GM21390 (cell line): ENCODE measurements around the gene SLC9A6.
"Not testable (repeated sequence)": the region's sequence is repeated elsewhere in the genome, so short reads cannot be mapped to it uniquely, and the experiment has no call there.

Experiments
- ATAC-seq: cut with Tn5 transposase; IDR thresholded peaks from one replicate; pipeline ENCODE4 v1.9.1; 2021; ENCODE audit not compliant: unreplicated experiment

The SLC9A6 gene

DNA sequence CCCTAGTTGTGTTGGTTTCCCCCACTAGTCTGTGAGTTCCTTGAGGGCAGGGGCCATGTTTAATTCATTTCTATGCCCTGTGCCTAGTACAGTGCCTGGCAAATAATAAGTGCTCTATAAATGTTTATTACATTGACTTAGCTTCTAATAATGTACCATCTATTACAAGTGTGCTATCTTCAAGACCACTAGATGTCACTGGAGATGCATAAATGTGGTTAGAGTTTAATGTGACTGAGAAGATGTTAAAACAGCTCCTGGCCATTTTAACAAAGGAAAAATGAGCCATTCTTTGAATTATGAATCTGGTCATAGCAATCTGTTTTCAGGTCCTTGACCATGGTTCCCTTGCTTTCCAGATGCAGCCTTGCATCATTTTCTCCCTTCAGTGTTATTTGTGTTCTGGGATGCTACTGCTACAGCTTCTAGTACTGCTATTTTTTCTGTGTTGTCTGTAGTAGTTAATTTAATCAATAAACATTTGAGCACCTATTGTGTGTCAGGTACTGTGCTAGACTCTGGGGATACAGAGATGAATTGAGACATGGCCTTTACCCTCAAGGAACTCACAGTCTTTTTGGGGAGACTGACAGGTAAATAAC is 43.2 kb downstream of the SLC9A6 start:
- no peak for ATAC-seq

DNA sequence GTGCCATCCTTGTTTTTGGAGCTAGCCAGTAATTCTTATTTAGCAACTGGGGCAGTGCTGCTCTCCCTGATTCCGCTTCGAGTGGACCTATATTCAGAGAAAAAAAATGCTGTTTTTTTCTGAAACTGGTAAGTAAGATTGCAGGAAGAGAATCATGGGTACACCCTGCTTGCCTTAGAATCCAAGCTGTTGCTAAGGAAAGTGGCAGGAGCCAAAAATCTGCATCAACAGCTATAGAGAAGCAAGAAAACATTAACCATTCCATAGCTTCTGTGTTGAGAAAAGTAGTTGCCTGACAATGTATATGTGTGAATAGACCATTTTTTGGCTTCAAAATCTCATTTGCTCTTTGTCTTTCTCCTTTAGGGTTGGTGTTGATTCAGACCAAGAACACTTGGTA is 44.5 kb downstream of the SLC9A6 start:
- ATAC-seq = no peak

DNA sequence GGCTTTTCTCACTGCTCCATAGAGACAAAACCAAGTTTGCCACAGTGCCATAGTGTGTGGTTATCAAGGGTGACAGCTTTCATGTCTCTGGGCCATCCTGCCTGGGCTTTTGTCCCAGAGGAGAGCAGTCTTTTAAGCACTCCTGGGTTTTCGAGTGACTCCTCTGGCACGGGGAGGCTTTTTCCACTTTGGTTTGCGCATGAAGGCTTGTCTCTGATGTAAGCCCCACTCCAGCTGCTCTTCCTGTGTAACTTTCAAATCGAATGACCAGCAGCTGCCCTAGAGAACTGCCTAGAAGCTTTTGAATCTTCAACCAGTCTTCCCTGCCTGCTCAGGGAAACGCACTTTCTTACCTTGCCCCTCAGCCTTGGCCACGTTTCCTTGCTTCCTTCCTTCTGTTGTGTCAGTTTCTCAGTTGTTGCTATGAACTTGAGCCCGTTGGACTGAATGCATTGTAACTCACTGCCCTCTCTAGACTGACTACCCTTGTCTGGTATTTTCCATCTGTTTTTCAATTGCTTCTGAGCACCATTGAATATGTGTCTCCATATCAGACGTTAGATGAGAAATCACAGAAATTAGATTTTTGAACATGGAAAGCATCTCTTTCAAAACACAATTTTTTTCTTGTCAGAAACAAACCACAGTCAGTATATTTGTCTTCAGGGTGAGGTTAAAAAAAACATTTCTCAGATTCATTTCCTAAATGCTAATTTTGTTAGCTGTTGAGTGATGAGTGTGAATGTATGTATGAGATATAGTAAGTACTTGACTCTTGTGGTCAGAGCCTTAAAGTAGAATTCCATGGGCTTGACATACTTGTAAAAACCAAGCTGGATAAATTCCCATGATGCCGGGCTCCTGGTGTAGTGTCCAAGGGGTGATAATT is 45.3 kb downstream of the SLC9A6 start:
- ATAC-seq = no peak

DNA sequence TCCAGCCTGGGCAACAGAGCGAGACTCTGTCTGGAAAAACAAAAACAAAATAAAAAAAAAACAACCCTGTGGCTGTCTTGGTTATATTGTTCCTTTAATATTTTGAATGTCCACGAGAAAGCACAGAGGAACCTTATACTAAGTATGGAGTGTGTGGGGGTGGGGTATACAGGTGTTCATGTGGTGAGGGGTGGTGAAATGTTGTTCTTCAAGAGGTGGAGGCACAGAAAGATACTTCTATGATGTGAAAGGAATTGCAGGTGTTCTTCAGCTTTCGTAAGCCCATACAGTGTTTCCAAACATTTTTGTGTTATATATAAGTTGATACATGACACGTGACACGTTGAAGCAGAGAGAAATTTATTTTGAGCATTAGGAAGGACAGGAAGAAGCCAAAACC is 46.4 kb downstream of the SLC9A6 start:
- no peak for ATAC-seq

DNA sequence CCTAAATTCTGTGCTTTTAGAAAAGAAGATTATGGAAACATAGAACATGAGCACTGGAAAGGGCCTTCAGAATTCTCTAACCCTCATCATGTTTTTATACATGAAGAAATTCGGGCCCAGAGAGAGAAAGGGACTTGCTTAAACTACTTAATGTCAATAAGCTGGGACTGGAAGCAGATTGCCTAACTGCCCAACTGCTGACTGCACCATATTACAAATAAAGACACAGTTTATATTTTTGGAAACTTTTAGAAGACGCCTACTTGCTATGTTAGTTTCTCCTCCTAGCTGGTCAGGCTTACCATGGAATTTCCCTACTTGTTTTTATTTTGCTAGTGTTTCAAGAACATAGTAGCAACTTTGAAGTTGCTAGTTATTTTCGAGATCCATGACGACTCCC is 47.1 kb downstream of the SLC9A6 start:
- no peak for ATAC-seq

DNA sequence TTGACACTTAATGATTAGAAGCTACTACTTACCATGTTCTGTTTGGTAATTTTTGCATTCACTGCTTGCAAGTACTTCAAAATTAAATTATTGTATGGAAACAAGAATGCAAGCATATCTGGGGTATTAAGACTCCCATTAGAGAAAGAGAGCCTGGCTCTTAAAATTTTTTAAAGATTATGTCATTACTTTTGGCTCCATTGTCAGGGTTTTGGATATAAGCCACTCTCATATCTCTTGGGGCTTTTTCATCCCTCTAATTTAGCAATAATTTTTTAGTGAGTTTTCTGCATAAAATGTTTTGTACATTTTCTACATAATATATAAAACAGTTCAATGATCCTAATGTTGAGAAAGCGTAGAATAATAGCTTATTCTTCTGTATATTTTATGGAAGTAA is 49.4 kb downstream of the SLC9A6 start:
- ATAC-seq = no peak

DNA sequence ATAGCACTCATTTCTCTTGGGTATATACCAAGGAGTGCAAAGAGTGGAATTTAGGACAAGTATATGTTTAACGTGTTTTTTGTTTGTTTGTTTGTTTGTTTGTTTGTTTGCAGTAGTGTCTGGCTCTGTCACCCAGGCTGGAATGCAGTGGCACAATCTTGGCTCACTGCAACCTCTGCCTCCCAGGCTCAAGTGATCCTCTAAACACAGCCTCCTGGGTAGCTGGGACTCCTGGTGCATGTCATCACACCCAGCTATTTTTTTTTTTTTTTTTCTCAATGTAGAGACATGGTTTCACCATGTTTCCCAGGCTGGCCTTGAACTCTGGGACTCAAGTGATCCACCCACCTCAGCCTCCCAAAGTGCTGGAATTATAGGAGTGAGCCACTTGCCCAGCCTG is 50.4 kb downstream of the SLC9A6 start:
- no peak for ATAC-seq

DNA sequence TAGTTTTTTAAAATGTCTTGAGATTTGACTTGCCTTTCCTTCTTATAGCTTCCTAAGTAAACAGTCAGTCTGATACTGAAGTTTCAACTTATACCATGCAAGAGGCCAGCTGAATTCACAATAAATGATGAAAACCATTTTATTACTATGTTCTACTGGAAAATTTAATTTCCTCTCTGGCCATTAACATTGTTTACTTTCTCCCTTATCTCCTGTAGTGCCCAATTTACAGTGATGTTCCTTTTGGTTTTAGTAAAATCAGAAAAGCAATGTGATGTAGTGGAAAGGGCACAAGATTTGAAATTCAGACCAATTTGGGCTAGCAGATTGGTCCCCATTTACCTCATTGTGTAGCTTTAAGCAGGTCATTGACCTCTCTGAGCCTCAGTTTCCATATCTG is 54.2 kb downstream of the SLC9A6 start:
- no peak for ATAC-seq

DNA sequence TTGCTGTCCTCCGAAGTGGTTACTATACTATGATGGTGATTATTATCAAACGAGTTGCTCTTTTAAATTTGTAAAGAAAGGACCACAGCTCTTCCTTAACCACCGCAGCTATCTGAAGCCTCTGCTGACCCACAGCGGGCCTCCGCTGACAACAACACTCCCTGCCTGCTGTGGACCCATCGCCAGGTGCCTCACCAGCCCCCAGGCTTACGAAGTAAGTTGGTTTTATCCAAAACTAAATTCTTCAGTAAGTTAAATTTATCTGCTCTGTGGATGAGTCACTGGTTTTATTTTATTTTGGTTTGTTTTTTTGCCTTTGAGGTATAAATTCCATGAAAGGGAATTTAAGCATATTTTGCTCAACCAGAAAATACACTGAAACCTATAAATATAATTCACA is 54.7 kb downstream of the SLC9A6 start:
- no peak for ATAC-seq

DNA sequence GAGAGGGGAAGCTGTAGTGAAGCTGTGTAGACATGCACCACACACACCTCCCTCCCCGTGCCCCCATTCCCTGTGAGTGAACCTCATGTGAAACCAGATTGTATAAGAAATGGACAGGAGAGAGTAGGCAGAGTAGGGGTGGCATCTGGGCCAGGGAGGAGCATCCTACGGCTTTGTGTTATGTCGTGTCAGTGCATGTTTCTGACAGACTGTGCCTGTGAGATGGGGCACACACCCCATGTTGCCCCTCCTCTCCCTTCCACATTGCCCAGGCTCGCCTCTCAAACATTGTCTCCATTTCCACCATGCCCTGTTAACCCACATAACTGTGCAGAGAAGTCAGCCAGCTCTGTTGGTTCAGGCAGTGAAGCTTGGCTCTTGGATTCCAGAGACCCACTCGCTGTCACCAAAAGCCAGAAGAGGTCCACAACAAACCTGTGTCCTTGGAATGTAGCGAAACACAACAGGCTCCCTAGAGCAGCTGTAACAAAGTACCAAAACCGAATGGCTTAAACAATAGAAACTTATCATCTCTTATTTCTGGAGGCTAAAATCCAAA is 56.1 kb downstream of the SLC9A6 start:
- no peak for ATAC-seq

DNA sequence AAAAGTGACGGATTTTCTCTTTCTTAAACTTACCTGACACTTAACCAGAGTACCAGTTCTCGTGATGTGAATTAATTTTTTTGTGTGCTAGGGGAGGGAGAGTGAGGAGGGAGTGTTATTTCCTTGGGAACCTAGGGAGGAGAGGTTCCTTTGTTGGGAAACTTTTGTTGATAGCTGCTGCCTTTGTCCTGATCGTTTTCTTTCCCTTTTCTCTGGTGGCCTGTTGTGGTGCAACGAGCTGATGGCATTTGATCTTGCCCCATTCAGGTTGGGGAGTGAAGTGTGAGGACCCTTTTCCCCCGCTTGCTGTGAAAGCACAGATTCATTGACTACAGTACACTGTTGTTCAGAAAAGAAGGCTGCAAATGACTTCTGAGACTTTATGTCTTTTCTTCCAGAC is 59.8 kb downstream of the SLC9A6 start:
- no peak for ATAC-seq

DNA sequence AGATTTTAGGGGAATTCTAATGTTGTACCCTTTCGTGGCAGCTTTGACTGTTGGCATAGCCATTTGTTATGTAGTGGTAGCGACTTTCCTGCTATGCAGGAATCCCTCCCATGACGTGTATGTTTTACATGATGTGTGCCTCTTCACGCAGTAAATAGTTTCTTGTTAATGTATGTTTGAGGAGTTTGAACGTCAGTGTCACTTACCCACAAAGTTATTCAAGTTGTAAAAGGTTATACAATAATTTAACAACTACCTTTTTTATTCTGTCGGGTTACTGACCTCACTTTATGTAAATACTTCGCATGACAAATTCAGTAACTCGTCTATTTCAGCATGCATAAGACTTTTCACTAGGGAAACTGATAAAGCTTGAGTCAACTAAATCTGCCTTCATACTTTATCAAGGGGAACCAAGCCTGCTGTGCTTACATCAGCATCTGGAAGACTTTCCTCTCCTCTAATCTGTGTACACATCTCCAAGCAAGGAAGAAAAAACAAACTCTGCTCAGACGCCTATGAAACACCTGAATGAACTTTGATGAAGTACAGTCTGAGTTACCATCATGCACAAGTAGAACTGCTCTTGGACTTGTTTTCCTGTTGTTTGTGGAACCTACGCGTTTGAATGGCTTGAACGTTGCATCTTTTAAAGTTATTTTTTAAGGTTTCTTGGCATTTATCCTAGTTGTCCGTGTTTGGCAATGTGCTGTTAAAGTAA is 61.2 kb downstream of the SLC9A6 start:
- ATAC-seq = no peak

DNA sequence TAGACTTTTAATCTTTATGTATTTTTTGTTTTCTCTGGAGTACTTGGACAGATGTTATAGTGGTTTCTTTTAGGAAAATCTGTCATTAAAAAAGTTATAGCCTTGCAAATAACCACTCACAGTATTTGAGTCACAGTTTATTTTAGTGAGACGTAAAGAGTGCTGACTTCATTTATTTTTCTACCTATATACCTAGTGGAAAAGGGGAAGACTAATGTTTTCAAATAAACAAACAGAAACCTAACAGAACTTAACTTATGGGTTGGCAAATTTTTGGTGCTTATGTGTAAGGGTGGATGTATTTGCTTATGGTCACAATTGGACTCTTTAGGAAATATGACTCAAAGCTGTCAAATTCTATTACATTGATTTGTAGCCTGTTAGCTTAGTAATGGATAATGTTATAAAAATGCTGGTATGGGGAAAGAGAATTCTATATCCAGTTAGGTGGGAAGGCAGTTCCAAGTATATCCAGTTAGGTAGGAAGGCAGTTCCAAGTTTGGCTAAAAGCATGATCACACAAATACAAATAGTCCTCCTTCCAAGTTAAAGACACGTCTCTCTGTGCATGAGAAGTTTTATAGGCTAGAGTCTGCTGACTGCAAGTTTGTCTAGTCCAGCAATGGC is 61.9 kb downstream of the SLC9A6 start:
- no peak for ATAC-seq

DNA sequence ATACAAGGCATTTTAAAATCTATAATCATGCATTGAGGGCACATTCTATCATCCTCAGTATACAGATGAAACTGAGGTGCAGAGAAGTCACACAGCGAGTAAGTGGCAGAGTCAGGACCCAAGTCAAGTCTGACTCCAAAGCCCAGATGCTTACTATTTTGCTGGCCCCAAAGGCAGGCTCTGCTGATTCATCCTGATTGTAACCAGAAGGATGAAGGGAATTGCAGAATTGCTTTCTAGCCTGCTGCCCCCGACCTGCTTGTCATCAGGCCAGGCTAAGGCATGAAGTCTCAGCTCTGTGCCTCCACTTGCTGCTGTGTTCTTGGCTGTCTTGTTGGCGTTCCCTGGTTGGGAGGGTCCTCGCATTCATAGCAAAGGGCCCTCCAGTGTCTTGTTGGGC is 62.7 kb downstream of the SLC9A6 start:
- no peak for ATAC-seq

DNA sequence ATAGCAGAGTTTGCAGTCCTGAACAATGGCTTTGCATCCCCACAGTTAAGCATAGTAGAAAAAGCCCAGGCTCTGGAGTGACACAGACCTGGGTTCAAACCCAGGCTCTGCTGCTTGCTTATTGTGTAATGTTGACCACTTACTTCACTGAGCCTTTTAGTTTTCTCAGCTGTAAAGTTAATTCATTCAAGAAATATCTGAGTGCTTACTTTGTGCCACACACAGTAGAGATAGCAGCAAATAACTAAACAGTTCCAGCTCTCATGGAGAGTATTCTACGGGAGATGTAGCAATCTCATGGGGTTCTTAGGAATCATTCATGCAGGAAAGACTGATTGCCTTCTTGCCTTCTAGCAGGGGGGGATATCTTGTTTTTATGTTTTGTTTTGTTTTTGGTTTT is 63.2 kb downstream of the SLC9A6 start:
- ATAC-seq = no peak

DNA sequence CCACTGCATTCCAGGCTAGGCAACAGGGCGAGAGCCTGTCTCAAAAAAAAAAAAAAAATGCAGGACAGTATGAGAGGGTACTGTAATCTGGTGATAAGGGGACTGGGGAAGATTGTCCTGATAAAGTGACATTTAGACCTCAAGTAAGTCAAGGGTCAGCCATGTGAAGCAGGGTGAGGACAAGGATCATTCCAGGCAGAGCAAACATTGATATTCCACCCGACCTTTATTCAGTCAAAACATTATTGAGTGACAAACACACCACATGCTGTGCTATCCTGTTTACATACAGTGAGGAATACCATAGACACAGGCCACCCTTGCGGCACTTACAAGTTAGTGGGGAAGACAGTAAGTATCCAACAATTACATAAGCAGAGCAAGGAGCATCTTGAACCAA is 64.4 kb downstream of the SLC9A6 start:
- no peak for ATAC-seq

DNA sequence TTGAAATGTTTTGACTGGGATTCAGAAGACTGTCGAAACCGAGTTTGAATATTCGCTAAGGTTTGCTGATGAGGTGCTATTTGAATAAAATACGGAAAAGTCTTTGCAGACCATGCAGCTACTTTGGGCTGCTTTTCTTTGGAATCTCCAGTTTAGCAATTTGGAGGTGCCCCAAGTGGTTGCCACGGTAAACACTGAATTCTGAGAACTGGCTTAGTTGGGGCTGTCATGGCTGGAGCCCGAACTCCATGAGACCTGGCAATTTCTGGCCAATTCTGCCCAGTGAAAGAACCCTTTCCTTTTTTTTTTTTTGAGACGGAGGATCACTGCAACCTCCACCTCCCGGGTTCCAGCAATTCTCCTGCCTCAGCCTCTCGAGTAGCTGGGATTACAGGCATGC is 65.6 kb downstream of the SLC9A6 start:
- not testable (repeated sequence) for ATAC-seq

DNA sequence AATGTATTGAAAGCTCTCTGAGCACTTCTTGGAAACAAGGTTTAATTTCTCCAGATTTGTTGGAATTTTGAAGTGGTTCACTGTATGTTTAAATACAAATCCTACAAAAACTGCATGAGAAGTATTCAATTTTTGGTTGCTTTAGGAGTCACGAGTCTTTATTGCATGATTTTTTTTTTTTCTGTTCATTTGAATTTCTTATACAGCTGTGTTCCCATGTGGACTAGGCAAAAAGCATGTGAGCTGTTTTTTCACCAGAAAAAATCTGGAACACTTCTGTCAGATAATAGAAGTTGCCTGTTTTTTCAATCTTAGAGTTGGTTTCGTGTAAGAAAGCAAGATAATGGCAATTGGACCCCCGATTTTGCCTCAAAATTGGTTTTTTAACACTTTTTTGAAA is 66.4 kb downstream of the SLC9A6 start:
- no peak for ATAC-seq

DNA sequence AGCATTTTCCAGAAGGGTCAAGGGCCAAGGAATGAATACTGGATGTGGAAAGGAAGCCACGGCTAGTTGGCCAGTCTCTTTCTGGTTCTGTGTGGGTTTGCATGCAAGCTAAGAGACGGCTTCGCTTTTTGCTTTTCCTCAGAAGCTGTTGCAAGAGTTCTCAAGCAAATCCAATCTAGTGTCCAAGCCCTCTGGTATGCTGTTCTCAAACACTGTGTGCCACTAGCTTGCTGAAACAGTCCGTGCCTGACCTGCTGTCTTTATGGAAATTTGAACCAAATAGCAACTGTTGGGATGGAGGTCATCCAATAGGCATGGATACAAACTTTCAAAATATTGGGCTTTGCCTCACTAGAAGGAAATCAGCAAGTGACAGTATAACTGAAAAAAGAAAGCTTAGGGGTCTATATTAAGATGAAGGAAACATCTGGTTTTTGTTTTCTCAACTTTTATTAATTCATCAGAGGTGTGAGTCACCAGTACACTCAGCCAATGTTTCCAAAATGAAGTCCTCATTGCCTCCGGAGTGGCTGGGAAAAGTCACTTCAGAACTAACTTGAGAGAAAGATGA is 70.5 kb downstream of the SLC9A6 start:
- ATAC-seq = no peak

DNA sequence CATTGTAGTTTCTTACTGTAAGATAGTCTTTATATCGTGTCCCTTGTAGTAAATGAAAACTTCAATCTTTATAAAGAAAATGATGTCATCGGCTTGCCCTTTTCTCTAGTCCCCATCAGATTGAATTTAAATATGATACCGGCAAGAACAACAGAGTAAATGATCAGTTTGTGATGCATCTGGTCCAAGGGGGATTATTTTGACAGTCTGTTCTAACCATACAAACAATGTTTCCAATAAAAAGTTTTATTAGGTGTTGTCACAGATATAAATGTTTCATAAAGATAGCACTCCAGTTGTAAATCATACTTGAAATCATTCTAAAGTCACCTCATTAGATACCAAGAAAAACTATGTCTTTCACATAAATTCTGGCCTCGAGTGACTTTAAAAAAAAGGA is 72.3 kb downstream of the SLC9A6 start:
- ATAC-seq = no peak

DNA sequence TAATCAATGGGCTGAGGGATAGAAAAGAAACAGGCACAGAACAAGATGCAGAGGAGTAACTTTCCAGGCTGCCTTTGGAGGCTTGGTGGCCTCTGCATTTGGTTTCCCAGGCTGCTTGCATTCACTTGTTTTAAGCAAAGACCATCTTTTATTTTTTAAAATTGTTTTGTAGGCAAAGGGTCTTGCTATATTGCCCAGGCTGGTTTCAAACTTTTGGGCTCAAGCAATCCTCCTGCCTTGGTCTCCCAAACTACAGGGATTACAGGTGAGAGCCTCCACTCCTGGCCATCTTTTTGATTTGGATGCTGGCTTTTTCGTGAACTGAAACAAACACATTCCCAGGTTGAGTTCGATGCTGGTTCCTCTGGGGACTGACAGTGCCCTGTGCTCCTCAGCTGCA is 74.1 kb downstream of the SLC9A6 start:
- no peak for ATAC-seq
